GM18867 (cell line): Measurements from ENCODE around the gene FYTTD1.

ENCODE experiments used
- ATAC-seq: cut with Tn5 transposase; IDR thresholded peaks from one replicate; pipeline ENCODE4 v1.9.1; 2021; ENCODE audit warnings: mild to moderate bottlenecking, moderate library complexity; ENCODE audit not compliant: unreplicated experiment

The FYTTD1 gene

DNA sequence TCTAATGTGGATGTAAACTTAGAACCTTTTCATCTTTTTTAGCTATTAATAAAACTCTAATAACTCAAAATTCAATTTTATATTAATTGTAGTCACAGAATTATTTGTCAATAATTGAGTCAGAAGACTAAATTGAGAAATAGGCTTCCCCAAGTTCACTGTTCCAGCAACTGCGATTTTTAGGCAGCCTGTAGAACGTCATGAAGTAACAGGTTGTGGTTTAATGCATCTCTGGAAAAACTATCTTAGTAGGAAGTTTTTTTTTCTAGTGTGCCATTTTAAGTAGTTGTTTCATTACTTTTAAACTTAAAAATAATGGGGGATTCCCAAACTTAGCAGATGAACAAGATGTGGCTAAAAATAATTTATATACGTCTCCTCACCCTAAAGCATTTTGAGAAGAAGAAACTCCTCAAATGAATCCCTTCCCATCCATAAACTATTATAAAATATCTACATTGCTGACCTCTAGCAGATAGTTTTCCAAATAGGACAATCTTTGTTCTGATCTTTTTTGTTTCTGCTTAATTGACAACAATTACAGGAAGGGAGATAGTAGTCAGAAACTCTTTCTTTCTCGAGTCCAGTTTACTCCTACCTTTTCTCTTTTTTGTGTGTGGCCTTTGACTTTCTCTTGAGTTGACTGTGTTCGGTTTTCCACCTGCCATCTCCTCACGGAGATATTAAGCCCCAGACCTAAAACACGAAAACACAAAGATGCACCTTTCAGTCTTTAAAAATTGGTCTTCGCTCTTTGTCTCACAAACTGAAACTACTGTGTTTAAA lies 84.4 kb downstream of the FYTTD1 start:
- no peak for ATAC-seq

DNA sequence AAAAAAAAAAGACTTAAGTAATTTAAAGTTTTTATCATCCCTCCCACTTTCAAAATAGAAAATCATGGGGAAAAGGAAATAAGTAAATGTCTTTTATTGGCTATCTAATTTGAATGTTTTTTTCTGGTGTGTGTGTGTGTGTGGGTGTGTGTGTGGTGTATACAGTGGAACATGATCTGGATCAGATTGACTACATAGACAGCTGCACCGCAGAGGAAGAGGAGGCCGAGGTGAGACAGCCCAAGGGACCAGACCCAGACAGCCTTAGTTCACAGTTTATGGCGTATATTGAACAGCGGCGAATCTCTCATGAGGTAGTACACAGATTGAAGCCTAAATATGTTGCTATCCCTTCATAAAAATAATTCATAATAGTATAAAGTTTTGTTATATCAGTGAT lies 85.8 kb downstream of the FYTTD1 start:
- ATAC-seq: no peak

DNA sequence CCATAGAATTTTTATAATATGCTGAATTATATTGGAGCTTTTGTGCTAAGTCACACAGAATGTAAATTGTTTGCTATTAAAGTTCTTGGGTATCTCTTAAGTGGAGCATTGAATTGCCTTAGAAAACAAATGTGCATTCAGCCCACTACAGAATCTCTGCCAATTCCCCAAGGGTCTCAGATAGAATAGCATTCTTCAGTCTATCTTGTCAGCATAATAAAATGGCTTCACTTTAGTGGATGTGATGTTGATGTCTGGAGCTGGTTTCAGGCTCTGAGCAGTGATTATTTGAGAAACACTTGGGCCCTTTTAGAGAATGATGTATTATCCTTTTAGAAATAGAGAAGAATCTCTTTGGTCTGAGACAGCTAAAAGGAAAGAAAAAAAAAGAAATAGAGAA lies 86.6 kb downstream of the FYTTD1 start:
- ATAC-seq: no peak
